Loucy (cell line): Measurements from ENCODE around the gene TAF1A.

ENCODE experiments used
- H2AFZ ChIP-seq: fragments of 200-600 bp; sonication (generic); 2 replicates; pipeline ENCODE4 v1.6.0; 2016; ENCODE audit warnings: antibody characterized with exemption, mild to moderate bottlenecking, low read length, moderate library complexity
- H3F3A ChIP-seq: fragments of 200-600 bp; 2 replicates; pipeline ENCODE4 v1.6.0; 2016; ENCODE audit warnings: antibody characterized with exemption, low read depth, mild to moderate bottlenecking
- H3K27me3 ChIP-seq: fragments of 200-600 bp; sonication (generic); 2 replicates; pipeline ENCODE4 v1.6.1; 2014; ENCODE audit warnings: low read length, mild to moderate bottlenecking; ENCODE audit not compliant: insufficient read depth, poor library complexity, severe bottlenecking
- H3K36me3 ChIP-seq: fragments of 200-600 bp; sonication (generic); 2 replicates; pipeline ENCODE4 v1.6.1; 2016; ENCODE audit warnings: low read length; ENCODE audit not compliant: insufficient read depth
- H3K4me1 ChIP-seq: fragments of 200-600 bp; sonication (generic); 2 replicates; pipeline ENCODE4 v1.5.1; 2014; ENCODE audit warnings: low read length, mild to moderate bottlenecking; ENCODE audit not compliant: insufficient read depth, poor library complexity, severe bottlenecking
- H3K4me2 ChIP-seq: fragments of 200-600 bp; sonication (generic); 2 replicates; pipeline ENCODE4 v1.6.0; 2014; ENCODE audit warnings: antibody characterized with exemption, low read length, low read depth, mild to moderate bottlenecking; ENCODE audit not compliant: poor library complexity, severe bottlenecking
- H3K4me3 ChIP-seq: fragments of 200-600 bp; sonication (generic); 2 replicates; pipeline ENCODE4 v1.5.1; 2014; ENCODE audit warnings: low read length, mild to moderate bottlenecking, mixed read lengths; ENCODE audit not compliant: poor library complexity, severe bottlenecking
- H3K79me2 ChIP-seq: fragments of 200-600 bp; sonication (generic); 2 replicates; pipeline ENCODE4 v1.6.1; 2014; ENCODE audit warnings: low read length; ENCODE audit not compliant: insufficient read depth
- H3K9ac ChIP-seq: fragments of 200-600 bp; sonication (generic); 2 replicates; pipeline ENCODE4 v1.6.0; 2014; ENCODE audit warnings: mild to moderate bottlenecking, low read depth, low read length, moderate library complexity; ENCODE audit not compliant: poor library complexity, severe bottlenecking
- H3K9me2 ChIP-seq: fragments of 200-600 bp; sonication (generic); replicated peaks from 2 replicates; pipeline ENCODE4 v1.6.1; 2016; ENCODE audit warnings: low read depth, low read length, mixed read lengths
- H3K9me3 ChIP-seq: fragments of 200-600 bp; sonication (generic); 2 replicates; pipeline ENCODE4 v1.6.1; 2014; ENCODE audit warnings: mild to moderate bottlenecking, antibody characterized with exemption, low read length, low read depth; ENCODE audit not compliant: insufficient read depth
- H4K20me1 ChIP-seq: fragments of 200-600 bp; sonication (generic); 2 replicates; pipeline ENCODE4 v1.6.0; 2014; ENCODE audit warnings: antibody characterized with exemption, low read length, mild to moderate bottlenecking; ENCODE audit not compliant: insufficient read depth, poor library complexity, severe bottlenecking
- CTCF ChIP-seq: fragments of 200-600 bp; sonication (generic); conservative IDR thresholded peaks from 2 replicates; pipeline ENCODE4 v1.5.1; 2014; ENCODE audit warnings: mild to moderate bottlenecking, antibody characterized with exemption, low read length
- EZH2phosphoT487 ChIP-seq: fragments of 200-600 bp; IDR thresholded peaks from 2 replicates; pipeline ENCODE4 v1.6.1; 2018; ENCODE audit warnings: antibody characterized with exemption, mild to moderate bottlenecking, moderate library complexity, borderline replicate concordance

The TAF1A gene

DNA sequence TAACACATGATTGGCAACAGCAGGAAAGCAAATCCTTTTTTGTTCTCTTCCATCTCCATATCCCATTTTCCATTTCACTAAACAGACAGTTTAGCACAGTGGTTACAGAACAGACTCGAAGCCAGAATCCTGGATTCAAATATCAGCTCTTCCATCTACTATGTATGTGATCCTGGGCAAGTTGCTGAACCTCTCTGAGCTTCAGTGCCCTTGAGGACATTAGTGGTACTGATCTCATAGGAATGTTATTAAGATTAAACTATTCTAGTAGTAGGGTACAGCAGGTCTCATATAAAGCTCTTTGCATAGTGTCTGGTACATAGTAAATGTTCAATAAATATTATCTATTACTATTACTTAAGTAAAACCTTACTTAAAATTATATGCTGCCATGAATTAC, 28.1 kb downstream of the TAF1A start:
- no peak overlapping the region for H2AFZ ChIP-seq
- TF ChIP-seq EZH2phosphoT487 = no peak
- 0 out of 2 replicates have a peak, but pooled peaks have one; percentile 7 for TF ChIP-seq CTCF
- H3K4me3 ChIP-seq = no peak overlapping the region
- peaks cover 62% of the 10 kb centered on the region for H3K36me3 ChIP-seq
- H3F3A ChIP-seq = no peaks in the 10 kb centered on the region
- H4K20me1 ChIP-seq = no peaks in the 10 kb centered on the region
- H3K4me2 ChIP-seq = no peak overlapping the region
- H3K9me3 ChIP-seq = no peaks in the 10 kb centered on the region
- no peak overlapping the region for H3K9ac ChIP-seq
- no peaks in the 10 kb centered on the region for H3K9me2 ChIP-seq
- H3K27me3 ChIP-seq = no peaks in the 10 kb centered on the region
- no peaks in the 10 kb centered on the region for H3K79me2 ChIP-seq
- no peaks in the 10 kb centered on the region for H3K4me1 ChIP-seq

GRCh38 chr1:222557574-222557973, 32.2 kb downstream of the TAF1A start:
- H4K20me1 ChIP-seq = no peaks in the 10 kb centered on the region
- H3K36me3 ChIP-seq = peaks cover 55% of the 10 kb centered on the region

DNA sequence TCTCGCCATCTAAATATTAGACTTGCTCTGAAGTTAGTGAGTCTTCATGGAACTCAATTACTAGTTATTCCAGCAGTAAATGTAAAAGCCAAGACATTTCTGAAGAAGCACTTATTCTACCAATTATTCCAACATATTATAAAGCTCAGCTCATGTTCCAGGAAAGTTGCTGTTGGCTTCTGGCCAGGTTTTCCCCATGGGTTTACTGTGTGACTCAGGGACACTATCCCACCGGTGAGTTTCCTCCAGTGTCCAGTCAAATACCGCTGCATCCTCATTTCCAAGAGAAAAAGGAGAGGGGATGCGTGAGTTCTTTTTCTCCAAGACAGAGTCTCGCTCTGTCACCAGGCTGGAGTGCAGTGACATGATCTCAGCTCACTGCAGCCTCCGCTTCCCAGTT, 32.6 kb downstream of the TAF1A start:
- Histone ChIP-seq H3K9ac (no peak overlapping the region), H3K9me2 (no peaks in the 10 kb centered on the region), H3K4me3 (no peak overlapping the region), H3K27me3 (no peaks in the 10 kb centered on the region), H4K20me1 (no peaks in the 10 kb centered on the region), H3K4me1 (no peaks in the 10 kb centered on the region), H3K79me2 (no peaks in the 10 kb centered on the region), H2AFZ (no peak overlapping the region), H3K9me3 (no peaks in the 10 kb centered on the region), H3K36me3 (peaks cover 51% of the 10 kb centered on the region), H3K4me2 (no peak overlapping the region), H3F3A (no peaks in the 10 kb centered on the region)
- no peak for TF ChIP-seq EZH2phosphoT487
- no peak for TF ChIP-seq CTCF

More at GRCh38 chr1:222557574-222557973, 32.2 kb downstream of the TAF1A start:
- no peaks in the 10 kb centered on the region for H3K4me1 ChIP-seq
- no peak overlapping the region for H3K4me3 ChIP-seq
- H3F3A ChIP-seq = no peaks in the 10 kb centered on the region
- H3K9me3 ChIP-seq = no peaks in the 10 kb centered on the region
- H3K9ac ChIP-seq = no peak overlapping the region
- H2AFZ ChIP-seq = no peak overlapping the region
- no peaks in the 10 kb centered on the region for H3K79me2 ChIP-seq
- no peaks in the 10 kb centered on the region for H3K9me2 ChIP-seq
- no peaks in the 10 kb centered on the region for H3K27me3 ChIP-seq
- no peak for TF ChIP-seq CTCF
- no peak for TF ChIP-seq EZH2phosphoT487
- H3K4me2 ChIP-seq = no peak overlapping the region
